Measurements from ENCODE around the gene TXNDC11. TPM values are rescaled to one million over a fixed set of nuclear protein-coding genes. Genes with fewer than 3 reads are reported as not detected.
A peak's percentile ranks its signal among the peaks of the same experiment; 100 is the strongest.

The TXNDC11 gene
- total RNA-seq, 2 experiments from 2014 or later = 28.4 to 29.9 TPM

DNA sequence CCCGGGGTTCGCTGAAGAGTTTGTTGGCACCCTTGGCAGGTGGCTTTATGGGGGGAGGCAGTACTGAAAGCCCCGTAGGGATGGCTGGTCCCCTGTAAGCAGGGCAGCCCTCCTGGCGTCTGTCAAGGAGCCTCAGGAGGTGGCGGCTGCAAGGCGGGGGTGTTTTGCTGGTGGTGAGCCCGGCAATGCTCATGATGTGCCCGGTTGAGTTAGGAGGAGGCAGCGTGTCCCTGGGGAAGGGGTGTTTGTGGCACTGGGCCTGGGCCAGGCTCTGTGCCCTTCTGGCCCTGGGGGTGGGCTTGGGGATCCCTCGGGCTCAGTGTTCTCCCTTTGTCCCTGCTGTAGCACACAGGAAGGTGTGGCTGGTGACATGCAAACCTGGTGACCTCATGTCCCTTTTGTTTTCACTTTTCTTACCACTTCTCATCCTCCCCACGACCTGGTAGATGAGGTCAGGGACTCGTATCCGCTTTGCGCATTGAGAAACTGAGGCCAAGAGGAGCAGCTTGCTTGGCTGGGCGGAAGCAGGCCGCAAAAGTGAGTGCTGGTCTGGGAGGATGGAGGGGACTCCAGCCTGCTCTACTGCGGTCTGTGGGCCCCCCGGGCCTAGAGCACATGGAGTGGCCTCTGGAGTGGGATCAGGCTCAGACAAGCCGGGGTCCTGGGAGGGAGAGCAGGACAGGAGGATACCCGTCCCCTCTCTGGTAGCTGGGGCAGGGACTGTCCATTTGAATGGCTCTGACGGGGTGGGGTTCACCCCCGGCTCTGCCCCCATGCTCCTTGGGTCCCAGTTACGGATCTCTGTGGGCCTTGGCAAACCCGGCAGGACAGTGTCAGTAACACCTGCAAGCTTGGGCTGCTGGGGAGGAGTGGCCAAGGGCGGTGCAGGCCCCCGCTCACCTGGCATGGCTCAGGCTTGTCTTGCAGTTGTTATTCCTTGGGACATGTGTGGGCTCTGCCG is 72.2 kb downstream of the TXNDC11 start:
- Mint-ChIP-seq H3K27ac (peak overlapping the region; percentile 57), H3K9me3 (no peaks in the 10 kb centered on the region), H3K4me1 (ENCODE audit: low read depth) (peaks cover 63% of the 10 kb centered on the region), H3K36me3 (no peaks in the 10 kb centered on the region), H3K4me3 (peak overlapping the region; percentile 72), H3K27me3 (no peaks in the 10 kb centered on the region)
- POLR2A ChIA-PET = no interaction called here
- intact Hi-C loops (cut with micrococcal nuclease) = no loop called here
- peak; percentile 54 for DNase-seq
- CTCF ChIA-PET = interaction anchor here (1.2 to 1.5 kb wide), 2 partner anchors 44 to 707 kb away, joined by 3 to 4 read pairs; no protein-coding TSS in a partner anchor

GRCh38 chr16:11669380-11670146 is 73.1 kb downstream of the TXNDC11 start:
- POLR2A ChIA-PET = interaction anchor here (1.5 kb wide), 1 partner anchor 10 kb away, joined by 3 read pairs; no protein-coding TSS in a partner anchor
- H3K27ac Mint-ChIP-seq = peak overlapping the region; percentile 57
- H3K27me3 Mint-ChIP-seq = no peaks in the 10 kb centered on the region
- intact Hi-C loops (cut with micrococcal nuclease) = loop anchor here (10.0 kb wide), 1 partner anchor 705 kb away; no protein-coding TSS in a partner anchor
- CTCF ChIA-PET = interaction anchor here (0.9 to 1.5 kb wide), 5 partner anchors 45 to 706 kb away, joined by 3 to 6 read pairs (median 4); partner anchors contain the start of gene ZC3H7A
- DNase-seq = no peak
- no peaks in the 10 kb centered on the region for H3K36me3 Mint-ChIP-seq
- H3K4me1 Mint-ChIP-seq (ENCODE audit: low read depth) = peaks cover 66% of the 10 kb centered on the region
- peak overlapping the region; percentile 72 for H3K4me3 Mint-ChIP-seq
- H3K9me3 Mint-ChIP-seq = no peaks in the 10 kb centered on the region

DNA sequence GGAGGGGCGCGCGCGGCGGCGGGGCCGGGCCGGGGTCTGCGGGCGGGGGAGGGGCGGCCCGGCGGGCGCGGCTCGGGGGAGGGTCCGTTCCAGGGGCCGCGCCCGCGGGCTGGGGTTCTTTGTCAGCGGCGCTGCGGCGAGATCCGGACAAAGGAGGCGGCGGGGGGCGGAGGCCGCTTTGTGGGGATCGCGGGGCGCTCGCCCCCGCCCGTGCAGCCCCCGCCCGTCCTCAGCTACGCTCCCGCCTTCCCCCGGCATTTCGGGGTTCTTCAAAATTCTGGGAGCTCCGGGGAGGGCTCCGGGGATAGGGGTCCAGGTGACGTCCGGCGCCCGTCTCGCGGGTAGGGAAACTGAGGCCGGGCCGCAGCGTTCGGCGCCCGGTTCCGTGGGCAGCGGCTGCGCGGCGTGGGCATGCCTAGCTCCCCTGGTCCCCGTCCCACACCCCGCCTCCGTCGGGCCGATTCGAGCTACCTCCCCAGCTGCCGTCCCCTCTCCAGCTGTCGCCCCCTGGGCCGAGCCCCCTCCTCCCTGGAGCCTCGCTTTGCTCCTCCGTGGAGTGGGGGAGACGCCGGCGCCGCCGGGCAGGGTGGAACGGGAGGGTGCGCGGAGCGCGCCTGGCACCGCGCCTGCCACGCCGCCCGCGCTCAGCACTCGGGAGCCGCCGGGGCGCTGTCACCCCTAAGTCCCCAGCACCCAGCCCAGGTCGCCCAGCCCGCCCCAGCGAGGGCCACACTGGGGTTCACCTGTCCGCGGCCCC is 73.9 kb downstream of the TXNDC11 start:
- Mint-ChIP-seq H3K9me3 (no peaks in the 10 kb centered on the region), H3K27me3 (no peaks in the 10 kb centered on the region), H3K27ac (no peak overlapping the region), H3K4me1 (ENCODE audit: low read depth) (peaks cover 71% of the 10 kb centered on the region), H3K36me3 (no peaks in the 10 kb centered on the region), H3K4me3 (peak overlapping the region; percentile 72)
- intact Hi-C loops (cut with micrococcal nuclease) = loop anchor here (10.0 kb wide), 1 partner anchor 704 kb away; no protein-coding TSS in a partner anchor
- peak; percentile 26 for DNase-seq
- POLR2A ChIA-PET = interaction anchor here (1.5 kb wide), 1 partner anchor 9 kb away, joined by 3 read pairs; no protein-coding TSS in a partner anchor
- CTCF ChIA-PET = interaction anchor here (0.8 to 1.5 kb wide), 6 partner anchors 45 to 705 kb away, joined by 3 to 6 read pairs (median 4); partner anchors contain the start of gene ZC3H7A

GRCh38 chr16:11667824-11668622 is 74.6 kb downstream of the TXNDC11 start, which contains the start of gene SNN:
TSS of gene SNN (plus strand) at chr16:11668455. CDS start at chr16:11676060, 7,605 bp downstream.
- DNase-seq = peak; percentile 91
- intact Hi-C loops (cut with micrococcal nuclease) = loop anchor here (10.0 kb wide), 1 partner anchor 703 kb away; no protein-coding TSS in a partner anchor
- ChIA-PET POLR2A (interaction anchor here (1.5 kb wide), 1 partner anchor 9 kb away, joined by 3 read pairs; no protein-coding TSS in a partner anchor), CTCF (interaction anchor here (0.7 to 1.4 kb wide), 4 partner anchors 136 to 427 kb away, joined by 3 to 4 read pairs (median 3); no protein-coding TSS in a partner anchor)
- peaks cover 70% of the 10 kb centered on the region for H3K4me1 Mint-ChIP-seq (ENCODE audit: low read depth)
- H3K36me3 Mint-ChIP-seq = no peaks in the 10 kb centered on the region
- H3K27me3 Mint-ChIP-seq = no peaks in the 10 kb centered on the region
- H3K9me3 Mint-ChIP-seq = no peaks in the 10 kb centered on the region
- peak within 1 kb of the TSS; percentile 5 for H3K27ac Mint-ChIP-seq
- peak within 1 kb of the TSS; percentile 72 for H3K4me3 Mint-ChIP-seq

- CTCF ChIA-PET = interaction anchor here (0.7 to 1.4 kb wide), 3 partner anchors 135 to 428 kb away, joined by 3 to 4 read pairs (median 3); no protein-coding TSS in a partner anchor
- H3K27ac Mint-ChIP-seq = peak overlapping the region; percentile 66
These were observed 75.3 kb downstream of the TXNDC11 start for GRCh38 chr16:11667221-11667823.

GRCh38 chr16:11666103-11667055 is 76.3 kb downstream of the TXNDC11 start:
- DNase-seq = no peak
- no peaks in the 10 kb centered on the region for H3K27me3 Mint-ChIP-seq
- no peaks in the 10 kb centered on the region for H3K36me3 Mint-ChIP-seq
- intact Hi-C loops (cut with micrococcal nuclease) = loop anchor here (10.0 kb wide), 1 partner anchor 702 kb away; no protein-coding TSS in a partner anchor
- CTCF ChIA-PET = interaction anchor here (0.9 to 1.4 kb wide), 3 partner anchors 131 to 429 kb away, joined by 3 to 4 read pairs (median 3); partner anchors contain the start of gene ZC3H7A
- peak overlapping the region; percentile 66 for H3K27ac Mint-ChIP-seq
- H3K9me3 Mint-ChIP-seq = no peaks in the 10 kb centered on the region
- peak overlapping the region; percentile 31 for H3K4me3 Mint-ChIP-seq
- POLR2A ChIA-PET = interaction anchor here (1.3 kb wide), 1 partner anchor 45 kb away, joined by 3 read pairs; no protein-coding TSS in a partner anchor
- peaks cover 54% of the 10 kb centered on the region for H3K4me1 Mint-ChIP-seq (ENCODE audit: low read depth)

More at GRCh38 chr16:11667221-11667823, 75.3 kb downstream of the TXNDC11 start:
- intact Hi-C loops (cut with micrococcal nuclease) = loop anchor here (10.0 kb wide), 1 partner anchor 703 kb away; no protein-coding TSS in a partner anchor
- H3K4me3 Mint-ChIP-seq = peak overlapping the region; percentile 60
- peaks cover 63% of the 10 kb centered on the region for H3K4me1 Mint-ChIP-seq (ENCODE audit: low read depth)
- DNase-seq = no peak
- POLR2A ChIA-PET = interaction anchor here (1.3 kb wide), 1 partner anchor 46 kb away, joined by 3 read pairs; no protein-coding TSS in a partner anchor
- no peaks in the 10 kb centered on the region for H3K36me3 Mint-ChIP-seq
- no peaks in the 10 kb centered on the region for H3K9me3 Mint-ChIP-seq
- H3K27me3 Mint-ChIP-seq = no peaks in the 10 kb centered on the region

DNA sequence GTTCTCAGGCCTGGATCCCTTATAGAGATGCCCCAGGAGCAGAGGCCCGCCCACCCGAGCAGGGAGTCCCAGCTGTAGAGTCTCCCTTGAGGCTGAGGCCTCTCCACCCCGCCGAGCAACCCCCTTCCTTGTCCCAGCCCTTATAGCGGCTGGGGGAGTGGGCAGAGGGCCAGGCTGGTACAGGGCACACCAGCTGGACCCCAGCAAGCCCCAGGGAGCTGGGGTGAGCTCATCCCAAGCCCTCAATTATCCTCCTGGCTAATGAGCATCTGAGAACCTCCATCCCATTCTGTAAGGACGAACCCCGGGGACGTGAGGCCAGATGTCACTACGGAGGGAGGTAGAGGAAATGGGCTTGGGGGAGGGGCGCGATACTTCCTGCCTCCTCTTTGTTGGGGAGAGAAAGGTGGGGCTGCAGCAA is 77.6 kb downstream of the TXNDC11 start:
- H3K4me3 Mint-ChIP-seq = peak overlapping the region; percentile 42
- no peaks in the 10 kb centered on the region for H3K9me3 Mint-ChIP-seq
- POLR2A ChIA-PET = no interaction called here
- intact Hi-C loops (cut with micrococcal nuclease) = loop anchor here (10.0 kb wide), 1 partner anchor 700 kb away; no protein-coding TSS in a partner anchor
- H3K4me1 Mint-ChIP-seq (ENCODE audit: low read depth) = peaks cover 41% of the 10 kb centered on the region
- CTCF ChIA-PET = interaction anchor here (0.8 to 1.3 kb wide), 7 partner anchors 13 to 711 kb away, joined by 3 read pairs; partner anchors contain the start of genes TXNDC11 and ZC3H7A
- DNase-seq = peak; percentile 58
- H3K27ac Mint-ChIP-seq = peak overlapping the region; percentile 50
- no peaks in the 10 kb centered on the region for H3K36me3 Mint-ChIP-seq
- H3K27me3 Mint-ChIP-seq = no peaks in the 10 kb centered on the region

GRCh38 chr16:11662582-11662981 is 80.1 kb downstream of the TXNDC11 start:
- Mint-ChIP-seq H3K4me1 (ENCODE audit: low read depth) (peaks cover 30% of the 10 kb centered on the region), H3K27me3 (no peaks in the 10 kb centered on the region), H3K27ac (no peak overlapping the region), H3K4me3 (no peak overlapping the region), H3K9me3 (no peaks in the 10 kb centered on the region), H3K36me3 (no peaks in the 10 kb centered on the region)
- CTCF ChIA-PET = no interaction called here
- no peak for DNase-seq
- POLR2A ChIA-PET = no interaction called here
- intact Hi-C loops (cut with micrococcal nuclease) = loop anchor here (10.0 kb wide), 1 partner anchor 698 kb away; no protein-coding TSS in a partner anchor

- POLR2A ChIA-PET = no interaction called here
- DNase-seq = no peak
- CTCF ChIA-PET = interaction anchor here (0.9 to 1.7 kb wide), 4 partner anchors 19 to 264 kb away, joined by 3 to 5 read pairs (median 3); no protein-coding TSS in a partner anchor
- Mint-ChIP-seq H3K27me3 (no peaks in the 10 kb centered on the region), H3K36me3 (no peaks in the 10 kb centered on the region), H3K9me3 (no peaks in the 10 kb centered on the region), H3K4me1 (ENCODE audit: low read depth) (peaks cover 17% of the 10 kb centered on the region), H3K27ac (no peak overlapping the region), H3K4me3 (no peak overlapping the region)
- intact Hi-C loops (cut with micrococcal nuclease) = loop anchor here (10.0 kb wide), 1 partner anchor 696 kb away; no protein-coding TSS in a partner anchor
These were observed 82.1 kb downstream of the TXNDC11 start for GRCh38 chr16:11660565-11660964.
